ENCODE measurements around the gene RC3H1.

- no peak for TF ChIP-seq EP300 (IDR thresholded peaks at IDR 0.05; ENCODE audit: borderline replicate concordance)
- TF ChIP-seq MAX (IDR thresholded peaks at IDR 0.05), result no peak
- TF ChIP-seq CEBPB (IDR thresholded peaks at IDR 0.05), result no peak
- TF ChIP-seq ZBTB7A (IDR thresholded peaks at IDR 0.05; ENCODE audit: low read depth), result no peak
- TF ChIP-seq TAF1 (IDR thresholded peaks at IDR 0.05; ENCODE audit: low read depth), result no peak
- TF ChIP-seq CREB1 (IDR thresholded peaks at IDR 0.05; ENCODE audit: low read depth), result no peak
Measured at GRCh38 chr1:174068000-174068399, 45.8 kb upstream of the RC3H1 start.
